ENCODE data around the gene GTPBP4. TPM values are rescaled to one million over a fixed set of nuclear protein-coding genes. Genes with fewer than 3 reads are reported as not detected.

GTPBP4 gene
- total and polyA plus RNA-seq, 9 of the 15 experiments (the other 6 are each of a cell fraction or from before 2014, with no cell fraction given): 79.0 to 155 (median 128) TPM

DNA sequence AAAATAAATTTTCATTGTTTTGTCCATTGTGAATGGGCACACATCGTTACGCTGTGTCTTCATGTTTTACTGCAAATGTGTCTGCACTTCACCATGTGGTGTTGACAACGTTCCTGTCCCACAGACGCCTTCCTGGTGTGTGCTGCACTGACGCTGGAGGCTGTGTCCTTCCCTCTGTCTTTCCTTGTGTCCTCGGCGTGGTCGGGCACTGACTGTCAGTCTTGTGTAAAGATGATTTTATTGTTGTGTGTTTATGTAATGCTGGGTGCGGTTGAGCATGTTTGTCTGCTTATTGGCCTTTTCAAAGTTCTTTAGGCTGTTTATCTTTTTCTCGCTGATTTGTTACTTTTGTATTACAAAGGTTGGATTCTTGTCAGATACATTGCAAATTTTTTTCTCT is 19.3 kb downstream of the GTPBP4 start:
- TF ChIP-seq MTF1 (CRISPR knock-in tag; IDR thresholded peaks at IDR 0.05; ENCODE audit: borderline replicate concordance) (no peak), CREBBP (IDR thresholded peaks at IDR 0.05; ENCODE audit: low read depth, low read length) (no peak), ZNF263 (CRISPR knock-in tag; IDR thresholded peaks at IDR 0.05; ENCODE audit: borderline replicate concordance) (no peak), JUND (IDR thresholded peaks at IDR 0.05; ENCODE audit: borderline replicate concordance, low read depth, low read length) (no peak), JUND (tag; IDR thresholded peaks at IDR 0.05; ENCODE audit: borderline replicate concordance, low read depth, low read length) (no peak), ZBTB7A (IDR thresholded peaks at IDR 0.05; ENCODE audit: borderline replicate concordance, control insufficient read depth, low read depth, low read length) (no peak), SMARCB1 (IDR thresholded peaks at IDR 0.05; ENCODE audit: insufficient read length, low read depth) (no peak), ZFP30 (CRISPR knock-in tag; IDR thresholded peaks at IDR 0.05; ENCODE audit: borderline replicate concordance) (no peak), ZNF668 (CRISPR knock-in tag; IDR thresholded peaks at IDR 0.05) (no peak), MTA1 (IDR thresholded peaks at IDR 0.05; ENCODE audit: borderline replicate concordance) (no peak), MCM5 (IDR thresholded peaks at IDR 0.05; ENCODE audit: low read depth) (no peak), FOS (IDR thresholded peaks at IDR 0.05; ENCODE audit: extremely low read depth, insufficient read length) (no peak), RBM25 (IDR thresholded peaks at IDR 0.05; ENCODE audit: low read depth, low read length, severe bottlenecking) (no peak)
- Histone ChIP-seq H3K79me2 (ENCODE audit: control insufficient read depth, insufficient read depth, low read length) (peaks cover 41% of the 10 kb centered on the region), H3K27me3 (ENCODE audit: control insufficient read depth in 2 of 2, insufficient read depth in 2 of 2, low read length in 2 of 2) (no peaks in the 10 kb centered on the region), H3K9me3 (replicated peaks; ENCODE audit: control insufficient read depth, insufficient read depth, low read depth, low read length) (no peaks in the 10 kb centered on the region), H3K9me1 (ENCODE audit: control insufficient read depth, insufficient read depth, low read length) (peaks cover 5% of the 10 kb centered on the region), H4K20me1 (replicated peaks; ENCODE audit: control insufficient read depth, insufficient read depth, low read length) (peaks cover 17% of the 10 kb centered on the region), H3K4me3 (no peak overlapping the region), H3K4me2 (ENCODE audit: insufficient read depth, low read length) (no peak overlapping the region), H3K9ac (ENCODE audit: insufficient read depth in 1 of 2, low read depth in 2 of 2, low read length in 2 of 2) (no peak overlapping the region), H2AFZ (ENCODE audit: low read depth, low read length) (no peak overlapping the region), H3K36me3 (ENCODE audit: control insufficient read depth, insufficient read depth, low read length) (peaks cover 100% of the 10 kb centered on the region), H3K27ac (ENCODE audit: extremely low read depth, low read depth, low read length) (no peak overlapping the region; the same call in 2 of the 3 replicates), H3K4me1 (replicated peaks in 1 of 2; ENCODE audit: control insufficient read depth in 2 of 2, insufficient read depth in 2 of 2, low read length in 2 of 2) (peaks cover 5 to 13% of the 10 kb centered on the region in 2 experiments; a peak in 4 of 5 replicates)
- ATAC-seq (no peak), DNase-seq (ENCODE audit: extremely low read depth in 1 of 4, low spot score in 3 of 4) (no peak), FAIRE-seq (peak; percentile 71)
- ChIA-PET CTCF (ENCODE audit: low intra/inter-chr PET ratio) (no interaction called here), POLR2A (no interaction called here)
- in situ Hi-C loops (cut with MboI): no loop called here
- BruUV-seq (replicated peaks): no TSS peak
- intact Hi-C loops (cut with micrococcal nuclease): no loop called here
- 95% methylated on average over 10 of the region's 10 CpGs for WGBS (ENCODE audit: insufficient coverage, low coverage, missing lambda C conversion rate)

Measured in K562 (cell line).